Colonic mucosa (tissue), 4 donors: ENCODE measurements around the gene ASB11. TPM values are rescaled to one million over a fixed set of nuclear protein-coding genes. Genes with fewer than 3 reads are reported as not detected.
"Not testable (repeated sequence)": the region's sequence is repeated elsewhere in the genome, so short reads cannot be mapped to it uniquely, and the experiment has no call there.

Experiments
- DNase-seq: peaks from one replicate; pipeline ENCODE4 v3.0.0-alpha.2; 2020
- H3K27ac ChIP-seq: fragments of 200-600 bp; one replicate; pipeline ENCODE4 v1.8.0; 2021
- H3K27me3 ChIP-seq: fragments of 200-600 bp; one replicate; pipeline ENCODE4 v1.8.0; 2021
- H3K36me3 ChIP-seq: fragments of 200-600 bp; one replicate; pipeline ENCODE4 v1.8.0; 2021
- H3K4me1 ChIP-seq: fragments of 200-600 bp; one replicate; pipeline ENCODE4 v1.8.0; 2021; ENCODE audit warnings: mild to moderate bottlenecking
- H3K4me3 ChIP-seq: fragments of 200-600 bp; one replicate; pipeline ENCODE4 v1.8.0; 2021
- H3K9ac ChIP-seq, 2 donors: one replicate each; pipeline ENCODE4 v1.7.0; 2013; ENCODE audit warnings: control low read depth in 2 of 2, low read depth in 2 of 2, low read length in 2 of 2
- H3K9me3 ChIP-seq: fragments of 200-600 bp; one replicate; pipeline ENCODE4 v1.8.0; 2021
- CTCF ChIP-seq: fragments of 200-600 bp; IDR thresholded peaks from one replicate; pipeline ENCODE4 v1.8.0; 2022; ENCODE audit warnings: antibody characterized with exemption, mild to moderate bottlenecking
- intact Hi-C: fragments of 100-400 bp; cut with DNase I; formaldehyde crosslinking; loops from one replicate; pipeline ENCODE4 v1.14.1; 2022
- total RNA-seq, 2 donors: library from RNA; stranded (reverse); fragmentation: NEBNext Ultra II Directional in 1 of 2; extraction: Animal tissue kit (Norgen Biotek cat#: 25700) in 1 of 2; gene quantifications; one replicate each; pipeline ENCODE4 v1.2.1, GENCODE V29; 2021
- donor health status: healthy.
- donor health status: DM: no; HTN: no; CAD: no.
- donor health status: DM: no; HTN: no; CAD: no.

Gene ASB11
- total RNA-seq, 2 donors from 2014 or later = 0.10 TPM; not detected in 1

- TF ChIP-seq CTCF = no peak
- H3K4me1 ChIP-seq = no peaks in the 10 kb centered on the region
- no peak overlapping the region for H3K9ac ChIP-seq
- H3K9me3 ChIP-seq = no peaks in the 10 kb centered on the region
- H3K36me3 ChIP-seq = no peaks in the 10 kb centered on the region
- H3K4me3 ChIP-seq = no peak overlapping the region
- intact Hi-C loops = no loop called here
- no peak overlapping the region for H3K27ac ChIP-seq
- H3K27me3 ChIP-seq = peaks cover 4% of the 10 kb centered on the region
- DNase-seq = no peak
Measured at GRCh38 chrX:15311119-15311518, 4.3 kb downstream of the ASB11 start.

- DNase-seq = no peak
- intact Hi-C loops = no loop called here
- Histone ChIP-seq H3K27me3 (peaks cover 4% of the 10 kb centered on the region), H3K4me3 (no peak overlapping the region), H3K9ac (no peak overlapping the region), H3K4me1 (no peaks in the 10 kb centered on the region), H3K27ac (no peak overlapping the region), H3K36me3 (no peaks in the 10 kb centered on the region), H3K9me3 (no peaks in the 10 kb centered on the region)
- TF ChIP-seq CTCF = no peak
Measured at GRCh38 chrX:15310117-15310516, 5.3 kb downstream of the ASB11 start.

GRCh38 chrX:15305899-15306298 lies 9.5 kb downstream of the ASB11 start:
- H3K4me1 ChIP-seq, H3K27ac ChIP-seq, H3K9me3 ChIP-seq, H3K9ac ChIP-seq, intact Hi-C loops, H3K27me3 ChIP-seq, H3K36me3 ChIP-seq, DNase-seq, H3K4me3 ChIP-seq: not testable (repeated sequence)

GRCh38 chrX:15301924-15302323 lies 13.5 kb downstream of the ASB11 start:
- H3K4me1 ChIP-seq = no peaks in the 10 kb centered on the region
- H3K27ac ChIP-seq = no peak overlapping the region
- DNase-seq = peak; percentile 24
- no peaks in the 10 kb centered on the region for H3K27me3 ChIP-seq
- no peak for TF ChIP-seq CTCF
- no peaks in the 10 kb centered on the region for H3K9me3 ChIP-seq
- H3K4me3 ChIP-seq = no peak overlapping the region
- intact Hi-C loops = no loop called here
- no peak overlapping the region for H3K9ac ChIP-seq
- no peaks in the 10 kb centered on the region for H3K36me3 ChIP-seq

GRCh38 chrX:15299941-15300851 lies 15.2 kb downstream of the ASB11 start:
- Histone ChIP-seq H3K27ac (peak overlapping the region; percentile 6), H3K4me3 (no peak overlapping the region), H3K36me3 (no peaks in the 10 kb centered on the region), H3K27me3 (no peaks in the 10 kb centered on the region), H3K9me3 (no peaks in the 10 kb centered on the region), H3K9ac (no peak overlapping the region), H3K4me1 (no peaks in the 10 kb centered on the region)
- no peak for DNase-seq
- no peak for TF ChIP-seq CTCF
- intact Hi-C loops = no loop called here

- intact Hi-C loops = no loop called here
- Histone ChIP-seq H3K9ac (no peak overlapping the region), H3K4me1 (no peaks in the 10 kb centered on the region), H3K9me3 (no peaks in the 10 kb centered on the region), H3K27ac (no peak overlapping the region), H3K27me3 (no peaks in the 10 kb centered on the region), H3K4me3 (no peak overlapping the region), H3K36me3 (no peaks in the 10 kb centered on the region)
- no peak for DNase-seq
- no peak for TF ChIP-seq CTCF
Measured at GRCh38 chrX:15298780-15299179, 16.7 kb downstream of the ASB11 start.
